Cerebellar cortex (tissue), 1 donor: ENCODE results near the gene ZNF683.
"Not testable (repeated sequence)": the region's sequence is repeated elsewhere in the genome, so short reads cannot be mapped to it uniquely, and the experiment has no call there.

ENCODE experiments used
- DNase-seq: peaks from one replicate; pipeline ENCODE4 v3.0.0-alpha.2; 2015; ENCODE audit warnings: low spot score

ZNF683 gene

GRCh38 chr1:26385063-26385462 lies 12.5 kb upstream of the ZNF683 start:
- not testable (repeated sequence) for DNase-seq

GRCh38 chr1:26384076-26384475 lies 11.5 kb upstream of the ZNF683 start:
- DNase-seq: no peak

- no peak for DNase-seq
These were observed 6.3 kb upstream of the ZNF683 start for GRCh38 chr1:26378879-26379251.

- no peak for DNase-seq
These were observed 5.7 kb upstream of the ZNF683 start for GRCh38 chr1:26378088-26378878.

- DNase-seq: no peak
These were observed 3.5 kb upstream of the ZNF683 start for GRCh38 chr1:26376050-26376449.

- DNase-seq: no peak
These were observed 2.5 kb upstream of the ZNF683 start for GRCh38 chr1:26375081-26375480.

GRCh38 chr1:26374361-26374760 lies 1.8 kb upstream of the ZNF683 start:
- DNase-seq: not testable (repeated sequence)

- no peak for DNase-seq
These were observed 1.2 kb upstream of the ZNF683 start for GRCh38 chr1:26373789-26374188.

- no peak for DNase-seq
These were observed 731 bp upstream of the ZNF683 start for GRCh38 chr1:26373281-26373680.

GRCh38 chr1:26372039-26372438 lies 511 bp downstream of the ZNF683 start:
- no peak for DNase-seq

- DNase-seq: no peak
These were observed 1.8 kb downstream of the ZNF683 start for GRCh38 chr1:26370591-26371382.

- DNase-seq: no peak
These were observed 4.1 kb downstream of the ZNF683 start for GRCh38 chr1:26368486-26368885.

- DNase-seq: no peak
These were observed 4.5 kb downstream of the ZNF683 start for GRCh38 chr1:26368006-26368405.

- no peak for DNase-seq
These were observed 5.1 kb downstream of the ZNF683 start for GRCh38 chr1:26367441-26367840.

GRCh38 chr1:26364956-26365355 lies 7.6 kb downstream of the ZNF683 start:
- no peak for DNase-seq

- DNase-seq: peak; percentile 60
These were observed 8.8 kb downstream of the ZNF683 start for GRCh38 chr1:26363549-26364448.

- no peak for DNase-seq
These were observed 10.2 kb downstream of the ZNF683 start for GRCh38 chr1:26362331-26362730.

- DNase-seq: no peak
These were observed 10.9 kb downstream of the ZNF683 start for GRCh38 chr1:26361605-26362122.

- DNase-seq: no peak
These were observed 11.5 kb downstream of the ZNF683 start for GRCh38 chr1:26360807-26361604.

- DNase-seq: no peak
These were observed 12.4 kb downstream of the ZNF683 start for GRCh38 chr1:26359981-26360806.
